Ramos (cell line): ENCODE data around the gene TOLLIP.

ENCODE experiments used
- in situ Hi-C: fragments of 300-500 bp; cut with MboI; formaldehyde crosslinking; loops from one replicate; pipeline ENCODE4 v1.14.3; 2022; ENCODE audit warnings: low sequenced_read_pairs; ENCODE audit not compliant: unreplicated experiment

Gene TOLLIP

GRCh38 chr11:1300569-1301187 lies 8.8 kb downstream of the TOLLIP start:
- in situ Hi-C loops, result no loop called here

GRCh38 chr11:1300121-1300520 lies 9.3 kb downstream of the TOLLIP start:
- in situ Hi-C loops, result no loop called here

GRCh38 chr11:1299621-1300020 lies 9.8 kb downstream of the TOLLIP start:
- in situ Hi-C loops, result no loop called here

GRCh38 chr11:1298695-1299492 lies 10.5 kb downstream of the TOLLIP start:
- in situ Hi-C loops, result no loop called here

- in situ Hi-C loops, result no loop called here
Observed at GRCh38 chr11:1297576-1298473, 11.6 kb downstream of the TOLLIP start.

GRCh38 chr11:1297011-1297575 lies 12.3 kb downstream of the TOLLIP start:
- in situ Hi-C loops, result no loop called here

- in situ Hi-C loops, result no loop called here
Observed at GRCh38 chr11:1296287-1296686, 13.1 kb downstream of the TOLLIP start.

- in situ Hi-C loops, result no loop called here
Observed at GRCh38 chr11:1295591-1295990, 13.8 kb downstream of the TOLLIP start.

- in situ Hi-C loops, result no loop called here
Observed at GRCh38 chr11:1295086-1295485, 14.3 kb downstream of the TOLLIP start.

- in situ Hi-C loops, result no loop called here
Observed at GRCh38 chr11:1293619-1294015, 15.8 kb downstream of the TOLLIP start.

GRCh38 chr11:1292644-1293618 lies 16.5 kb downstream of the TOLLIP start:
- in situ Hi-C loops, result no loop called here

GRCh38 chr11:1292018-1292643 lies 17.3 kb downstream of the TOLLIP start:
- in situ Hi-C loops, result no loop called here

- in situ Hi-C loops, result no loop called here
Observed at GRCh38 chr11:1291295-1292017, 18.0 kb downstream of the TOLLIP start.

- in situ Hi-C loops, result no loop called here
Observed at GRCh38 chr11:1290052-1291040, 19.1 kb downstream of the TOLLIP start.

- in situ Hi-C loops, result no loop called here
Observed at GRCh38 chr11:1289211-1289935, 20.1 kb downstream of the TOLLIP start.

- in situ Hi-C loops, result no loop called here
Observed at GRCh38 chr11:1288426-1289151, 20.8 kb downstream of the TOLLIP start.
